BLaER1 treated with 17β-estradiol and CSF1 and Interleukin-3, amounts not matched to agents 10 nM and 100 nM (cell line): Measurements from ENCODE around the gene CRYBB2.
"Not testable (repeated sequence)": the region's sequence is repeated elsewhere in the genome, so short reads cannot be mapped to it uniquely, and the experiment has no call there.

Source experiments
- H3K27ac ChIP-seq, 11 experiments: shearing (Covaris generic); formaldehyde crosslinking; 2 replicates each; pipeline ENCODE4 v1.8.1; 2022
- H3K27me3 ChIP-seq, 11 experiments: shearing (Covaris generic); formaldehyde crosslinking; 2 replicates each; pipeline ENCODE4 v1.8.1; 2022
- H3K36me3 ChIP-seq, 11 experiments: shearing (Covaris generic); formaldehyde crosslinking; 2 replicates each; pipeline ENCODE4 v1.8.1; 2022
- H3K4me1 ChIP-seq, 10 experiments: shearing (Covaris generic); formaldehyde crosslinking; 2 replicates each; pipeline ENCODE4 v1.8.1; 2022
- H3K4me2 ChIP-seq, 11 experiments: shearing (Covaris generic); formaldehyde crosslinking; 2 replicates each; pipeline ENCODE4 v1.8.1; 2022
- H3K4me3 ChIP-seq, 10 experiments: shearing (Covaris generic); formaldehyde crosslinking; 2 replicates each; pipeline ENCODE4 v1.8.1; 2022
- H3K9ac ChIP-seq, 11 experiments: shearing (Covaris generic); formaldehyde crosslinking; 2 replicates each; pipeline ENCODE4 v1.8.1; 2022
- H3K9me3 ChIP-seq, 11 experiments: shearing (Covaris generic); formaldehyde crosslinking; replicated peaks in 1 of 11; 2 replicates each; pipeline ENCODE4 v1.8.1; 2022
- H4K20me1 ChIP-seq, 11 experiments: shearing (Covaris generic); formaldehyde crosslinking; 2 replicates each; pipeline ENCODE4 v1.8.1; 2022
- Cebpa-rat ChIP-seq, 11 experiments: shearing (Covaris generic); IDR thresholded peaks; 2 replicates each; pipeline ENCODE4 v1.8.1; 2022

The CRYBB2 gene

DNA sequence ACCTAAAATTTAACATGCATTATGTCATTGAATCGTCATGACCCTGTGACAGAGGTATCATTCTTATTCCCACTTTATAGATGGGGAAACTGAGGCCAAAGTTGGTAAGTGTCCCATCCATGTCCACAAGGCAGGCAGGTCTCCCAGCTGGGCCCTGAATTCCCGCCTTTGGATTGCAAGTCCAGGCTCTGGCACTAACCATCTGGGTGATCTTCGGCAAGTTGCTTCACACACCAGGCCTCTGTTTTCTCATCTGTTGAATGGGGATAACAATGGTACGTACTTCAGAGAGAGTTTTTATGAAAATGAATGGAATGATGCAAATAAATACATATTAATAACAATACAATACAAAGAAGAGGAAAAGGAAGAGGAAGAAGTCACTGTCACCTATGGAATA, 16.4 kb upstream of the CRYBB2 start:
- Histone ChIP-seq H3K4me2 (no peak overlapping the region), H3K9me3 (no peaks in the 10 kb centered on the region), H3K36me3 (no peaks in the 10 kb centered on the region), H3K27ac (no peak overlapping the region), H3K4me3 (no peak overlapping the region), H3K9ac (no peak overlapping the region), H3K4me1 (peaks cover 7 to 34% (median 28%) of the 10 kb centered on the region in 10 experiments; a peak in 18 of 20 replicates), H4K20me1 (peaks cover 0 to 19% (median 8%) of the 10 kb centered on the region in 11 experiments; a peak in 7 of 22 replicates), H3K27me3 (no peaks in the 10 kb centered on the region)
- no peak for TF ChIP-seq Cebpa-rat (IDR thresholded peaks at IDR 0.05)

DNA sequence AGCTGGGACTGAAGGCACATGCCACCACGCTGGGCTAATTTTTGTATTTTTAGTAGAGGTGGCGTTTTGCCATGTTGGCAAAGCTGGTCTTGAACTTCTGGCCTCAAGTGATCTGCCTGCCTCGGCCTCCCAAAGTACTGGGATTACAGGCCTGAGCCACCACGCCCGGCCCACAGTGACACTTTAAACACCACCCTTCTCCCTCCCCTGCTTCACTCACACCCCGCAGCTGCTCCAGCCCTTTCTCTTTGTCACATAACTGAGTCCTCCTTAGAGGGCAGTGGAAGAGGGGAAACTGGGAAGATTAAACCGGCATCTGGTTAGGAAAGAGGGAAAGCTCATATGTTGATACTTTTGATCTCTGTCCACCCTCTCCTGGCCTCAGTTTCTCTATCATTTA, 14.9 kb upstream of the CRYBB2 start:
- not testable (repeated sequence) for H3K36me3 ChIP-seq, H3K9me3 ChIP-seq, H3K27ac ChIP-seq, H3K4me2 ChIP-seq, H3K4me3 ChIP-seq, H3K9ac ChIP-seq, H3K27me3 ChIP-seq
- Histone ChIP-seq H4K20me1 (peaks cover 0 to 19% (median 8%) of the 10 kb centered on the region in 11 experiments; a peak in 6 of 22 replicates), H3K4me1 (peaks cover 6 to 33% (median 24%) of the 10 kb centered on the region in 10 experiments; a peak in 18 of 20 replicates)

GRCh38 chr22:25205847-25206246, 13.6 kb upstream of the CRYBB2 start:
- Histone ChIP-seq H3K36me3 (no peaks in the 10 kb centered on the region), H3K4me2 (no peak overlapping the region), H3K27me3 (no peaks in the 10 kb centered on the region), H3K4me3 (no peak overlapping the region), H3K4me1 (peaks cover 0 to 21% (median 11%) of the 10 kb centered on the region in 10 experiments; a peak in 15 of 20 replicates), H3K27ac (no peak overlapping the region), H4K20me1 (peaks cover 0 to 16% (median 0%) of the 10 kb centered on the region in 11 experiments; a peak in 3 of 22 replicates), H3K9me3 (no peaks in the 10 kb centered on the region), H3K9ac (no peak overlapping the region)
- TF ChIP-seq Cebpa-rat (IDR thresholded peaks at IDR 0.05) = no peak

DNA sequence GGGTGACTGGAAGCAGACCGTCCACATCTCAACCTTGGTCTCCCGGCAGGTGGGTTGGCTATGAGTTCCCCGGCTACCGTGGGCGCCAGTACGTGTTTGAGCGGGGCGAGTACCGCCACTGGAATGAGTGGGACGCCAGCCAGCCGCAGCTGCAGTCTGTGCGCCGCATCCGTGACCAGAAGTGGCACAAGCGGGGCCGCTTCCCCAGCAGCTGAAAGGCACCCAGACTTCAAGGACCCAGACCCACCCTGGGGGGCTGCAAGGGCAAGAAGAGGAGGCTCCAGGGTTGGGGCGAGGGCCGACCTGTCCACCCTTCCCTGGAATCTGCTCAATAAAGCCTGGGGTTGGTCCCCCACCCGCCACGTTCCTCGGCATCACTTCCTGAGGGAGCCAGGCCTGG, 12.4 kb upstream of the CRYBB2 start:
- Histone ChIP-seq H3K9ac (no peak overlapping the region), H3K4me3 (no peak overlapping the region), H3K4me2 (no peak overlapping the region), H3K4me1 (peaks cover 0 to 10% (median 1%) of the 10 kb centered on the region in 10 experiments; a peak in 11 of 20 replicates), H4K20me1 (0 out of 22 replicates have a peak, but pooled peaks cover 0 to 11% (median 0%) of the 10 kb centered on the region in 11 experiments), H3K27ac (no peak overlapping the region), H3K27me3 (no peaks in the 10 kb centered on the region), H3K9me3 (no peaks in the 10 kb centered on the region), H3K36me3 (no peaks in the 10 kb centered on the region)
- no peak for TF ChIP-seq Cebpa-rat (IDR thresholded peaks at IDR 0.05)

GRCh38 chr22:25207553-25208157, 11.8 kb upstream of the CRYBB2 start:
- Histone ChIP-seq H3K27me3 (no peaks in the 10 kb centered on the region), H3K9me3 (no peaks in the 10 kb centered on the region), H4K20me1 (0 out of 22 replicates have a peak, but pooled peaks cover 0 to 8% (median 0%) of the 10 kb centered on the region in 11 experiments), H3K4me2 (no peak overlapping the region), H3K4me1 (peaks cover 0 to 13% (median 6%) of the 10 kb centered on the region in 10 experiments; a peak in 16 of 20 replicates), H3K9ac (no peak overlapping the region), H3K4me3 (no peak overlapping the region), H3K27ac (no peak overlapping the region), H3K36me3 (no peaks in the 10 kb centered on the region)
- no peak for TF ChIP-seq Cebpa-rat (IDR thresholded peaks at IDR 0.05)

DNA sequence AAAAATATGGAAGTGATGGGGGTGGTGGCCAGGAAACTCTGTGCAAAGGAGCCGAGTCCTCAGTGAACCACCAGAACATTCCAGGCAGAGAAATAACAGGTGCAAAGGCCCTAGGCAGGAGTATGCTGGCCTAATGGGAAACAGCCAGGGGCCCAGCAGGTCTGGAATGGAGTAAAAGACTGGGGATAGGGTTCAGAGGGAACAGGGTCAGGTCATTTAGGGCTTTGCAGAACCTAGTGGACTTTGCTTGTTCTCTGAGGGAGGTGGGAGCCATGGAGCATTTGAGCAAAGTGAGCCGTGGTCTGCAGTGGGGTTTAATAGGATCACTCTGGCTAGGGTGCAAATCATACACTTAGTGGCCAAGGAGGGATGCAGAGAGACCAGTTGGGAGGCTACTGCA, 11.1 kb upstream of the CRYBB2 start:
- H3K36me3 ChIP-seq = no peaks in the 10 kb centered on the region
- H4K20me1 ChIP-seq = 0 out of 22 replicates have a peak, but pooled peaks cover 0 to 8% (median 0%) of the 10 kb centered on the region in 11 experiments
- H3K4me2 ChIP-seq = no peak overlapping the region
- H3K4me3 ChIP-seq = no peak overlapping the region
- no peak overlapping the region for H3K9ac ChIP-seq
- no peak for TF ChIP-seq Cebpa-rat (IDR thresholded peaks at IDR 0.05)
- H3K27me3 ChIP-seq = no peaks in the 10 kb centered on the region
- peaks cover 0 to 15% (median 8%) of the 10 kb centered on the region in 10 experiments; a peak in 16 of 20 replicates for H3K4me1 ChIP-seq
- H3K9me3 ChIP-seq = peaks cover 0 to 2% (median 0%) of the 10 kb centered on the region in 11 experiments; a peak in 2 of 22 replicates
- no peak overlapping the region for H3K27ac ChIP-seq

GRCh38 chr22:25208743-25209505, 10.5 kb upstream of the CRYBB2 start:
- H3K27me3 ChIP-seq = no peaks in the 10 kb centered on the region

DNA sequence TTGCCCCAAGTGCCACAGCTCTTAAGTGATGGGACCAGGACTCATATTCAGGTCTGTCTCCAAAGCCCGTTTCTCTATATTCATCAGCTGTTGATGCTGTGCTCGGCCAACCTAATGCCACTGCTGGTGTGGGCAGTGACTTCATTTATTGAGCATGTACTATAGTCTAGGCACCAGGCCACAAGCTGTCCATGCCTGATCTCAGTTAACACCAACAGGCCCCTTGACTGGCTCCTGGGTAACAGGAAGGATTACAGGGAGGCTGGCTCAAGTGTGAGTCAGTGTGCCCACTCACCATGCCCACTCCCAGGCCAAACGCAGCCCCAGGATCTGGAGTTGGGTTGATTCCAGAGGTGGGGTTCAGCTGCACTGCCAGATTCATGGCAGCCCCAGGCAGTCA, 8.6 kb upstream of the CRYBB2 start:
- Histone ChIP-seq H3K27ac (no peak overlapping the region), H3K4me2 (no peak overlapping the region), H3K27me3 (no peaks in the 10 kb centered on the region), H3K9ac (no peak overlapping the region), H3K9me3 (peaks cover 0 to 24% (median 10%) of the 10 kb centered on the region in 11 experiments; a peak in 15 of 22 replicates), H3K36me3 (no peaks in the 10 kb centered on the region), H3K4me1 (peaks cover 0 to 15% (median 8%) of the 10 kb centered on the region in 10 experiments; a peak in 16 of 20 replicates), H4K20me1 (no peaks in the 10 kb centered on the region), H3K4me3 (no peak overlapping the region)
- no peak for TF ChIP-seq Cebpa-rat (IDR thresholded peaks at IDR 0.05)

More at GRCh38 chr22:25208743-25209505, 10.5 kb upstream of the CRYBB2 start:
- no peak overlapping the region for H3K4me3 ChIP-seq
- H3K4me1 ChIP-seq = peaks cover 0 to 15% (median 8%) of the 10 kb centered on the region in 10 experiments; a peak in 16 of 20 replicates
- H3K9ac ChIP-seq = no peak overlapping the region
- TF ChIP-seq Cebpa-rat (IDR thresholded peaks at IDR 0.05) = no peak
- H3K4me2 ChIP-seq = 0 out of 22 replicates have a peak overlapping the region, but pooled peaks of 1 of the 11 experiments have one; percentile 21
- H3K36me3 ChIP-seq = no peaks in the 10 kb centered on the region
- peaks cover 0 to 7% (median 1%) of the 10 kb centered on the region in 11 experiments; a peak in 3 of 22 replicates for H3K9me3 ChIP-seq
- H4K20me1 ChIP-seq = 0 out of 22 replicates have a peak, but pooled peaks cover 0 to 8% (median 0%) of the 10 kb centered on the region in 11 experiments
- no peak overlapping the region for H3K27ac ChIP-seq

- Histone ChIP-seq H3K27ac (no peak overlapping the region), H3K36me3 (no peaks in the 10 kb centered on the region), H3K9me3 (peaks cover 0 to 24% (median 11%) of the 10 kb centered on the region in 11 experiments; a peak in 15 of 22 replicates), H3K4me2 (peak overlapping the region in 10 of 11 experiments; percentile 19 to 54 (median 41); a peak in 15 of 22 replicates), H4K20me1 (no peaks in the 10 kb centered on the region), H3K4me1 (peaks cover 0 to 15% (median 8%) of the 10 kb centered on the region in 10 experiments; a peak in 16 of 20 replicates), H3K27me3 (no peaks in the 10 kb centered on the region), H3K9ac (no peak overlapping the region), H3K4me3 (no peak overlapping the region)
- TF ChIP-seq Cebpa-rat (IDR thresholded peaks at IDR 0.05) = no peak
Measured at GRCh38 chr22:25212337-25212736, 7.1 kb upstream of the CRYBB2 start.
